SK-N-SH (cell line): ENCODE data around the gene C4orf54. TPM values are rescaled to one million over a fixed set of nuclear protein-coding genes. Genes with fewer than 3 reads are reported as not detected.

Experiments
- CTCF ChIA-PET: fragments of 300-600, 350-600 bp; formaldehyde crosslinking; extraction: SDS; loops from one replicate; lab custom pipeline; 2021; lab: Yijun Ruan, JAX
- POLR2A ChIA-PET: fragments of 350-600 bp; sonication (Branson Sonifier 250); formaldehyde crosslinking; extraction: SDS; loops from one replicate; lab custom pipeline; 2020; ENCODE audit warnings: antibody characterized with exemption, inconsistent platforms; lab: Yijun Ruan, JAX
- DNase-seq: peaks from one replicate; pipeline ENCODE4 v3.0.0; 2012
- H2AFZ ChIP-seq: fragments of 200-600 bp; sonication (generic); 2 replicates; pipeline ENCODE4 v1.8.1; 2016; ENCODE audit warnings: antibody characterized with exemption, mild to moderate bottlenecking, low read depth
- H3F3A ChIP-seq: fragments of 200-600 bp; sonication (generic); replicated peaks from 2 replicates; pipeline ENCODE3; 2016; ENCODE audit warnings: antibody characterized with exemption, mild to moderate bottlenecking; ENCODE audit not compliant: insufficient read depth
- H3K27ac ChIP-seq, 2 experiments: fragments of 200-500 bp in 1 of 2; fragments of 200-600 bp in 1 of 2; sonication (Bioruptor generic) in 1 of 2; sonication (generic), shearing (Covaris generic) in 1 of 2; 2 replicates each; pipeline versions ENCODE4 v1.5.1 to v1.6.1; 2014 to 2016; ENCODE audit warnings: low read depth in 2 of 2, inconsistent platforms in 1 of 2, low read length in 1 of 2, mild to moderate bottlenecking in 1 of 2, mixed read lengths in 1 of 2
- H3K27me3 ChIP-seq: fragments of 200-600 bp; sonication (generic), shearing (Covaris generic); 2 replicates; pipeline ENCODE4 v1.6.1; 2016; ENCODE audit warnings: mixed run types; ENCODE audit not compliant: insufficient read depth
- H3K36me3 ChIP-seq, 2 experiments: fragments of 200-500 bp in 1 of 2; fragments of 200-600 bp in 1 of 2; sonication (Bioruptor generic) in 1 of 2; sonication (generic) in 1 of 2; replicated peaks in 1 of 2; 2 replicates each; pipeline versions ENCODE3 to v1.5.1; 2014 to 2016; ENCODE audit warnings: low read length in 1 of 2, mild to moderate bottlenecking in 1 of 2; ENCODE audit not compliant: insufficient read depth in 2 of 2, control insufficient read depth in 1 of 2
- H3K4me1 ChIP-seq, 2 experiments: fragments of 200-500 bp in 1 of 2; fragments of 200-600 bp in 1 of 2; sonication (Bioruptor generic) in 1 of 2; sonication (generic), shearing (Covaris generic) in 1 of 2; 2 replicates each; pipeline versions ENCODE4 v1.5.1 to v1.6.1; 2014 to 2016; ENCODE audit warnings: low read depth in 1 of 2, low read length in 1 of 2, mixed run types in 1 of 2; ENCODE audit not compliant: insufficient read depth in 2 of 2, control insufficient read depth in 1 of 2
- H3K4me2 ChIP-seq: fragments of 200-600 bp; sonication (generic), shearing (Covaris generic); 2 replicates; pipeline ENCODE4 v1.6.1; 2017; ENCODE audit warnings: mixed run types
- H3K4me3 ChIP-seq, 2 experiments: fragments of 200-500 bp in 1 of 2; fragments of 200-600 bp in 1 of 2; sonication (Bioruptor generic) in 1 of 2; sonication (generic), shearing (Covaris generic) in 1 of 2; 2 replicates each; pipeline versions ENCODE4 v1.5.1 to v1.8.1; 2014 to 2016; ENCODE audit warnings: low read depth in 2 of 2, inconsistent platforms in 1 of 2, low read length in 1 of 2, mild to moderate bottlenecking in 1 of 2, mixed read lengths in 1 of 2, moderate library complexity in 1 of 2
- H3K79me2 ChIP-seq: fragments of 200-600 bp; sonication (generic); 2 replicates; pipeline ENCODE4 v1.8.1; 2017; ENCODE audit warnings: mild to moderate bottlenecking; ENCODE audit not compliant: insufficient read depth
- H3K9ac ChIP-seq: fragments of 200-600 bp; sonication (generic); 2 replicates; pipeline ENCODE4 v1.6.1; 2017; ENCODE audit warnings: mixed run types
- H3K9me2 ChIP-seq: fragments of 200-600 bp; sonication (generic); 2 replicates; pipeline ENCODE4 v1.6.1; 2017; ENCODE audit warnings: mixed run types
- H3K9me3 ChIP-seq: fragments of 200-600 bp; sonication (generic); 2 replicates; pipeline ENCODE4 v1.6.1; 2017; ENCODE audit warnings: mixed run types, mild to moderate bottlenecking, moderate library complexity
- H4K20me1 ChIP-seq: fragments of 200-600 bp; sonication (generic); 2 replicates; pipeline ENCODE4 v1.6.1; 2017; ENCODE audit warnings: mild to moderate bottlenecking, mixed run types; ENCODE audit not compliant: insufficient read depth
- ELF1 ChIP-seq: IDR thresholded peaks from 2 replicates; pipeline ENCODE4 v1.4.0; 2012
- FOXJ3 ChIP-seq: sonication (generic); formaldehyde crosslinking; IDR thresholded peaks from 2 replicates; pipeline ENCODE4 v1.5.1; 2020; ENCODE audit warnings: mild to moderate bottlenecking, missing genetic modification reagents
- GABPA ChIP-seq: IDR thresholded peaks from 2 replicates; pipeline ENCODE4 v1.4.0; 2012; ENCODE audit warnings: low read depth, mild to moderate bottlenecking
- MAX ChIP-seq: IDR thresholded peaks from 2 replicates; pipeline ENCODE4 v1.4.0; 2012; ENCODE audit warnings: low read depth
- MEF2A ChIP-seq: IDR thresholded peaks from 2 replicates; pipeline ENCODE4 v1.4.0; 2012; ENCODE audit warnings: low read depth, borderline replicate concordance
- NFIC ChIP-seq: IDR thresholded peaks from 2 replicates; pipeline ENCODE4 v1.4.0; 2012; ENCODE audit warnings: borderline replicate concordance
- NRF1 ChIP-seq: IDR thresholded peaks from 2 replicates; pipeline ENCODE4 v1.6.1; 2012; ENCODE audit warnings: low read depth, mild to moderate bottlenecking, low read length
- RAD21 ChIP-seq: IDR thresholded peaks from 2 replicates; pipeline ENCODE4 v1.6.1; 2012; ENCODE audit warnings: mild to moderate bottlenecking, low read length
- REST ChIP-seq: IDR thresholded peaks from 2 replicates; pipeline ENCODE4 v1.6.1; 2012; ENCODE audit warnings: mild to moderate bottlenecking, low read depth, low read length, moderate library complexity
- RXRA ChIP-seq: IDR thresholded peaks from 2 replicates; pipeline ENCODE4 v1.4.0; 2012; ENCODE audit warnings: low read depth, mild to moderate bottlenecking, borderline replicate concordance
- SIN3A ChIP-seq: IDR thresholded peaks from 2 replicates; pipeline ENCODE4 v1.6.1; 2012; ENCODE audit warnings: low read depth, mild to moderate bottlenecking, low read length, moderate library complexity, borderline replicate concordance
- SMC3 ChIP-seq: IDR thresholded peaks from 2 replicates; pipeline ENCODE4 v1.6.1; 2012; ENCODE audit warnings: low read depth, low read length, improper control_type of control experiment
- TAF1 ChIP-seq: IDR thresholded peaks from 2 replicates; pipeline ENCODE4 v1.6.1; 2012; ENCODE audit warnings: low read depth, mild to moderate bottlenecking, low read length, moderate library complexity, borderline replicate concordance
- TCF12 ChIP-seq: IDR thresholded peaks from 2 replicates; pipeline ENCODE4 v1.4.0; 2012
- USF1 ChIP-seq: IDR thresholded peaks from 2 replicates; pipeline ENCODE4 v1.4.0; 2012; ENCODE audit warnings: low read depth, borderline replicate concordance
- USF2 ChIP-seq: fragments of 150-350 bp; IDR thresholded peaks from 2 replicates; pipeline ENCODE4 v1.6.1; 2017; ENCODE audit warnings: antibody characterized with exemption, low read length, low read depth, borderline replicate concordance
- YY1 ChIP-seq: IDR thresholded peaks from 2 replicates; pipeline ENCODE4 v1.4.0; 2012; ENCODE audit warnings: low read depth, mild to moderate bottlenecking
- WGBS: methylation state at CpG from one replicate; pipeline ENCODE4 v1.1.6; 2017; ENCODE audit warnings: low lambda C conversion rate; 5-methylcytosine and 5-hydroxymethylcytosine counted together
- polyA plus RNA-seq, 3 experiments: library from polyadenylated mRNA; depleted of rRNA; stranded (reverse); fragments of >200 nt; gene quantifications; 2 replicates each; pipeline ENCODE4 v1.2.3, GENCODE V29; 2012

C4orf54 gene
- polyA plus RNA-seq (2012; rRNA removed), result not detected in 2 replicates
- polyA plus RNA-seq (2012; cell fraction: cytosol; rRNA removed), result not detected in 2 replicates
- polyA plus RNA-seq (2012; cell fraction: nucleus; rRNA removed), result not detected in 2 replicates

- no peak for TF ChIP-seq MEF2A
- no peak for TF ChIP-seq MAX
- TF ChIP-seq SIN3A, result no peak
- no peak for TF ChIP-seq SMC3
- no peak for TF ChIP-seq USF1
- TF ChIP-seq TAF1, result no peak
- no peak for TF ChIP-seq RAD21
- TF ChIP-seq ELF1, result no peak
- no peak for TF ChIP-seq NRF1
- no peak for TF ChIP-seq GABPA
- TF ChIP-seq RXRA, result no peak
- TF ChIP-seq USF2, result no peak
- no peak for TF ChIP-seq NFIC
- no peak for TF ChIP-seq TCF12
- no peak for TF ChIP-seq REST
- TF ChIP-seq YY1, result no peak
- TF ChIP-seq FOXJ3, result no peak
- TF ChIP-seq, all 33 proteins: peak for 0
- no peak within 1 kb of the TSS for H3K4me2 ChIP-seq
- H3K27ac ChIP-seq, result no peak within 1 kb of the TSS
- DNase-seq, result no peak
- 41% methylated on average over 1 of the region's 1 CpG for whole genome bisulfite sequencing
- H3K9me2 ChIP-seq, result no peaks in the 10 kb centered on the region
- H4K20me1 ChIP-seq, result no peaks in the 10 kb centered on the region
- no peaks in the 10 kb centered on the region for H3K36me3 ChIP-seq
- no peaks in the 10 kb centered on the region for H3K79me2 ChIP-seq
- no peaks in the 10 kb centered on the region for H3F3A ChIP-seq
- H3K9ac ChIP-seq, result no peak within 1 kb of the TSS
- H3K9me3 ChIP-seq, result no peaks in the 10 kb centered on the region
- ChIA-PET CTCF (no interaction called here), POLR2A (no interaction called here)
- no peaks in the 10 kb centered on the region for H3K27me3 ChIP-seq
- H2AFZ ChIP-seq, result no peak within 1 kb of the TSS
- H3K4me1 ChIP-seq, result no peaks in the 10 kb centered on the region
- no peak within 1 kb of the TSS for H3K4me3 ChIP-seq
Measured at GRCh38 chr4:99657798-99658197, at the start of gene C4orf54. Gene C4orf54 (minus strand): TSS chr4:99657828. CDS start chr4:99654648, 3,180 bp downstream.
